CD14-positive monocyte (primary cell): ENCODE results near the gene CEBPG. TPM values are rescaled to one million over a fixed set of nuclear protein-coding genes. Genes with fewer than 3 reads are reported as not detected.

ENCODE experiments used
- DNase-seq, 3 donors: peaks; one replicate each; pipeline ENCODE4 v3.0.0-alpha.2; 2011 to 2022
- H2AFZ ChIP-seq: 2 replicates; pipeline ENCODE4 v1.6.0; 2012; ENCODE audit warnings: mild to moderate bottlenecking, low read depth, low read length, inconsistent platforms; ENCODE audit not compliant: insufficient read depth, poor library complexity, severe bottlenecking
- H3K27ac ChIP-seq, 2 donors: 1 replicate in 1 of 2; 2 replicates in 1 of 2; pipeline ENCODE4 v1.5.1; 2012 to 2013; ENCODE audit warnings: low read length in 2 of 2, control low read depth in 1 of 2, inconsistent platforms in 1 of 2, low read depth in 1 of 2, mild to moderate bottlenecking in 1 of 2
- H3K27me3 ChIP-seq, 2 donors: one replicate each; pipeline versions ENCODE4 v1.6.0 to v1.6.1; 2011 to 2013; ENCODE audit warnings: low read length in 2 of 2; ENCODE audit not compliant: control insufficient read depth in 2 of 2, insufficient read depth in 2 of 2
- H3K36me3 ChIP-seq, 2 donors: replicated peaks in 1 of 2; 1 replicate in 1 of 2; 2 replicates in 1 of 2; pipeline versions ENCODE4 v1.5.1 to v1.6.1; 2012 to 2013; ENCODE audit warnings: low read length in 2 of 2, control low read depth in 1 of 2, inconsistent platforms in 1 of 2, mild to moderate bottlenecking in 1 of 2; ENCODE audit not compliant: insufficient read depth in 2 of 2, control insufficient read depth in 1 of 2
- H3K4me1 ChIP-seq, 2 donors: 1 replicate in 1 of 2; 2 replicates in 1 of 2; pipeline versions ENCODE4 v1.5.1 to v1.6.1; 2012 to 2013; ENCODE audit warnings: low read length in 2 of 2, control low read depth in 1 of 2, inconsistent platforms in 1 of 2, mild to moderate bottlenecking in 1 of 2, moderate library complexity in 1 of 2; ENCODE audit not compliant: insufficient read depth in 2 of 2, control insufficient read depth in 1 of 2
- H3K4me2 ChIP-seq: replicated peaks from 2 replicates; pipeline ENCODE3; 2012; ENCODE audit warnings: low read length, moderate library complexity, mild to moderate bottlenecking; ENCODE audit not compliant: poor library complexity, severe bottlenecking; ENCODE audit errors: extremely low read depth
- H3K4me3 ChIP-seq, 3 experiments: fragments of 200-600 bp in 1 of 3; sonication (generic) in 1 of 3; replicated peaks in 1 of 3; 1 replicate in 2 of 3; 2 replicates in 1 of 3; pipeline ENCODE4 v1.5.1; 2011 to 2013; ENCODE audit warnings: low read length in 3 of 3, mild to moderate bottlenecking in 3 of 3, control low read depth in 2 of 3, low read depth in 2 of 3, inconsistent platforms in 1 of 3, moderate library complexity in 1 of 3
- H3K79me2 ChIP-seq: 2 replicates; pipeline ENCODE4 v1.6.0; 2012; ENCODE audit warnings: mild to moderate bottlenecking, control low read depth, inconsistent platforms, low read length, moderate library complexity; ENCODE audit not compliant: insufficient read depth
- H3K9ac ChIP-seq: 2 replicates; pipeline ENCODE4 v1.6.0; 2017; ENCODE audit warnings: low read length, mild to moderate bottlenecking; ENCODE audit not compliant: insufficient read depth, poor library complexity, severe bottlenecking
- H3K9me3 ChIP-seq, 2 donors: replicated peaks in 1 of 2; 1 replicate in 1 of 2; 2 replicates in 1 of 2; pipeline versions ENCODE4 v1.5.1 to v1.6.1; 2012 to 2013; ENCODE audit warnings: low read length in 2 of 2, control low read depth in 1 of 2; ENCODE audit not compliant: control insufficient read depth in 1 of 2, insufficient read depth in 1 of 2
- H4K20me1 ChIP-seq: 2 replicates; pipeline ENCODE4 v1.6.0; 2012; ENCODE audit warnings: mild to moderate bottlenecking, low read length, control low read depth, moderate library complexity; ENCODE audit not compliant: insufficient read depth
- H3K27ac Mint-ChIP-seq, 7 donors: one replicate each; pipeline ENCODE4 v1.8.0; 2020; ENCODE audit warnings: mild to moderate bottlenecking in 7 of 7, mixed read lengths in 7 of 7, moderate library complexity in 6 of 7, inconsistent platforms in 2 of 7
- H3K27me3 Mint-ChIP-seq, 3 donors: one replicate each; pipeline ENCODE4 v1.8.0; 2021 to 2022; ENCODE audit warnings: low read depth in 3 of 3, mild to moderate bottlenecking in 3 of 3, mixed read lengths in 3 of 3, moderate library complexity in 3 of 3, inconsistent platforms in 1 of 3
- H3K36me3 Mint-ChIP-seq, 2 donors: one replicate each; pipeline ENCODE4 v1.8.0; 2020; ENCODE audit warnings: mixed read lengths in 2 of 2, inconsistent platforms in 1 of 2, mild to moderate bottlenecking in 1 of 2
- H3K4me1 Mint-ChIP-seq: one replicate; pipeline ENCODE4 v1.8.0; 2020; ENCODE audit warnings: mild to moderate bottlenecking, mixed read lengths
- H3K4me3 Mint-ChIP-seq, 2 donors: one replicate each; pipeline ENCODE4 v1.8.0; 2020; ENCODE audit warnings: mild to moderate bottlenecking in 2 of 2, mixed read lengths in 2 of 2, moderate library complexity in 1 of 2
- H3K9me3 Mint-ChIP-seq, 7 donors: one replicate each; pipeline ENCODE4 v1.8.0; 2020 to 2022; ENCODE audit warnings: mixed read lengths in 7 of 7, mild to moderate bottlenecking in 6 of 7, moderate library complexity in 6 of 7, inconsistent platforms in 2 of 7
- CTCF ChIP-seq: fragments of 200-600 bp; IDR thresholded peaks from one replicate; pipeline ENCODE4 v1.8.0; 2022; ENCODE audit warnings: antibody characterized with exemption, mild to moderate bottlenecking
- WGBS: methylation state at CpG from one replicate; pipeline ENCODE4 v1.1.5; 2013; ENCODE audit warnings: missing lambda C conversion rate; ENCODE audit not compliant: insufficient coverage; 5-methylcytosine and 5-hydroxymethylcytosine counted together
- intact Hi-C, 2 donors: fragments of 100-400 bp; cut with micrococcal nuclease; formaldehyde crosslinking; loops; one replicate each; pipeline versions ENCODE4 v1.15.0 to v1.15.1; 2023
- polyA plus RNA-seq, 3 donors: library from polyadenylated mRNA; depleted of rRNA in 1 of 3; unstranded in 2 of 3; stranded (reverse) in 1 of 3; fragments of 300-500 nt in 2 of 3; fragments of >200 nt in 1 of 3; fragmentation: Illumina TruSeq in 2 of 3; gene quantifications; 1 replicate in 2 of 3; 2 replicates in 1 of 3; pipeline ENCODE4 v1.2.3, GENCODE V29; 2012 to 2021

The CEBPG gene
- polyA plus RNA-seq, 3 donors = 16.8 to 18.3 (median 17.8) TPM

- no peak overlapping the region for H3K27ac ChIP-seq
- Mint-ChIP-seq H3K27ac (no peak overlapping the region), H3K36me3 (peaks cover 8 to 15% of the 10 kb centered on the region in 2 donors), H3K9me3 (no peaks in the 10 kb centered on the region), H3K27me3 (peaks cover 0 to 6% (median 0%) of the 10 kb centered on the region in 3 donors), H3K4me1 (peaks cover 46% of the 10 kb centered on the region), H3K4me3 (no peak overlapping the region)
- H3K9me3 ChIP-seq = no peaks in the 10 kb centered on the region
- H3K4me1 ChIP-seq = peaks cover 46 to 62% of the 10 kb centered on the region in 2 donors
- peak; percentile 97 for TF ChIP-seq CTCF
- H3K79me2 ChIP-seq = no peaks in the 10 kb centered on the region
- peak; percentile 63 to 74 (median 69) for DNase-seq
- no peaks in the 10 kb centered on the region for H4K20me1 ChIP-seq
- WGBS = 81% methylated on average over 7 of the region's 13 CpGs
- no peaks in the 10 kb centered on the region for H3K36me3 ChIP-seq
- H3K9ac ChIP-seq = no peak overlapping the region
- no peak overlapping the region for H3K4me2 ChIP-seq
- intact Hi-C loops = loop anchor here (1.0 to 10.0 kb wide), 4 partner anchors 102 to 262 kb away; partner anchors contain the start of gene CEBPA (in 2 of the 2)
- H2AFZ ChIP-seq = no peak overlapping the region
- no peaks in the 10 kb centered on the region for H3K27me3 ChIP-seq
- H3K4me3 ChIP-seq = no peak overlapping the region
These were observed 33.1 kb downstream of the CEBPG start for GRCh38 chr19:33406521-33407139.

GRCh38 chr19:33407140-33407551 is 33.6 kb downstream of the CEBPG start:
- Histone ChIP-seq H3K27me3 (no peaks in the 10 kb centered on the region), H3K4me2 (no peak overlapping the region), H3K9ac (no peak overlapping the region), H3K4me3 (no peak overlapping the region), H2AFZ (no peak overlapping the region), H3K79me2 (no peaks in the 10 kb centered on the region), H4K20me1 (no peaks in the 10 kb centered on the region), H3K27ac (no peak overlapping the region), H3K9me3 (no peaks in the 10 kb centered on the region), H3K4me1 (peaks cover 40 to 57% of the 10 kb centered on the region in 2 donors), H3K36me3 (no peaks in the 10 kb centered on the region)
- peak; percentile 66 for TF ChIP-seq CTCF
- intact Hi-C loops = loop anchor here (2.0 to 10.0 kb wide), 3 partner anchors 102 to 262 kb away; partner anchors contain the start of gene CEBPA (in 2 of the 2)
- 75% methylated on average over 5 of the region's 9 CpGs for WGBS
- Mint-ChIP-seq H3K4me1 (peaks cover 42% of the 10 kb centered on the region), H3K9me3 (no peaks in the 10 kb centered on the region), H3K27ac (no peak overlapping the region), H3K36me3 (peaks cover 8 to 15% of the 10 kb centered on the region in 2 donors), H3K4me3 (no peak overlapping the region), H3K27me3 (peaks cover 0 to 6% (median 0%) of the 10 kb centered on the region in 3 donors)
- DNase-seq = no peak
